ENCODE results near the gene PCSK9.

The PCSK9 gene

DNA sequence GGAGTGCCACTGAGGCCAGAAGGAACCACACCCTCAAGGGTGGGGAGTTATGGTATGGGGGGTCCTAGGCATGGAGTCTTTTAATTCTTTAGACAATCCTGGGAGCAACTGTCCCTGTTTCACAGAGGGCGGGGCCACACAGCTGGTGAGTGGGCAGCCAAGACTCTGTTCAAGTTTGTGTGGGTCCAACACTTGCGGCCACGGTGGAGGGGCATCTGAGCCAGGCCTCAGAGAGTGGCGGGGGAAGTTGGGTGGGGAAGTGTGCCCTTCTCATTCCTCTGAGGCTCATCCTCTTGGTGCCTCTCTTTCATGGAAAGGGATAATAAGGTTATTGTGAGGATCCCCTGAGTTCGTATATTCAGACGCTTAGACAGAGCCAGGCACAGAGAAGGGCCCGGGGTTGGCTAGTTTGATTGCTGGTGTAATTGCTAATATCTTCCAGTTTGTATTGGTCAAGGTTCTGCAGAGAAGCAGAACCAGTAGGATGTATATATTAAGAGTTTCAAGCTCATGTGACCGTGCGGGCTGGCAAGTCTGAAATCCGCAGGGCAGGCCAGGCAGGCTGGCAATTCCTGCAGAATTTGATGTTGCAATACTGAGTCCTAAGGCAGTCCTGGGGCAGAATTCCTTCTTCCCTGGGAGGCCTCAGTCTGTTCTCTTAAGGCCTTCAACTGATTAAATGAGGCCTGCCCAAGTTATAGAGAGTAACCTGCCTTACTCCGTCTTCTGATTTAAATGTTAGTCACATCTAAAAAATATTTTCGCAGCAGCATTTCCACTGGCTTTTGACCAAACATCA, 15.9 kb downstream of the PCSK9 start:
- Histone ChIP-seq H3K4me1 (ENCODE audit: control insufficient read depth, low read depth, low read length) (no peaks in the 10 kb centered on the region), H3K4me3 (ENCODE audit: low read length) (no peak overlapping the region), H3K27ac (ENCODE audit: low read length) (no peak overlapping the region), H3K9ac (ENCODE audit: low read length) (no peak overlapping the region), H3K36me3 (ENCODE audit: control insufficient read depth, low read depth, low read length) (peaks cover 45% of the 10 kb centered on the region), H3K9me3 (ENCODE audit: control insufficient read depth, low read depth, low read length) (no peaks in the 10 kb centered on the region), H3K27me3 (ENCODE audit: control insufficient read depth, insufficient read depth, low read length) (no peaks in the 10 kb centered on the region)

GRCh38 chr1:55055951-55056631, 16.7 kb downstream of the PCSK9 start:
- H3K9ac ChIP-seq (ENCODE audit: low read length), result no peak overlapping the region
- H3K36me3 ChIP-seq (ENCODE audit: control insufficient read depth, low read depth, low read length), result peaks cover 49% of the 10 kb centered on the region
- no peaks in the 10 kb centered on the region for H3K4me1 ChIP-seq (ENCODE audit: control insufficient read depth, low read depth, low read length)
- no peak overlapping the region for H3K4me3 ChIP-seq (ENCODE audit: low read length)
- no peaks in the 10 kb centered on the region for H3K27me3 ChIP-seq (ENCODE audit: control insufficient read depth, insufficient read depth, low read length)
- H3K9me3 ChIP-seq (ENCODE audit: control insufficient read depth, low read depth, low read length), result no peaks in the 10 kb centered on the region
- H3K27ac ChIP-seq (ENCODE audit: low read length), result no peak overlapping the region

DNA sequence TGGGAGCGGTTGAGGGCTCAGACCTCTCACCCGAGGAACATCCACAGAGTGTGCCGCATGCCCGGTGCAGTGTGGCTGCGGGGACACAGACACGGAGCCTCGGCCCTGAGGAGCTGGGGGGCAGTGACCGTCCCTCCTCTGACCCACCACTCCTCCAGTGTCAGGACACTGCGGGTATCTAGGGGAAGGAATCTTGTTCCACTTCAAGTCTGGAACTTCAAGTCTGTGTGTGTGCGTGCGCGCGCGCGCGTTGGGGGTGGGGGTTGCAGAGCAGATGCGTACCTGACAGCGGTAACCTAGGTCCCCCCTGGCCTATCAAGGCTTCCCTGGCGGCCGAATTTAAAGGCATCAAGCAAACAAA, 17.3 kb downstream of the PCSK9 start:
- no peak overlapping the region for H3K4me3 ChIP-seq (ENCODE audit: low read length)
- H3K36me3 ChIP-seq (ENCODE audit: control insufficient read depth, low read depth, low read length), result peaks cover 52% of the 10 kb centered on the region
- no peaks in the 10 kb centered on the region for H3K27me3 ChIP-seq (ENCODE audit: control insufficient read depth, insufficient read depth, low read length)
- H3K4me1 ChIP-seq (ENCODE audit: control insufficient read depth, low read depth, low read length), result no peaks in the 10 kb centered on the region
- no peak overlapping the region for H3K9ac ChIP-seq (ENCODE audit: low read length)
- no peak overlapping the region for H3K27ac ChIP-seq (ENCODE audit: low read length)
- no peaks in the 10 kb centered on the region for H3K9me3 ChIP-seq (ENCODE audit: control insufficient read depth, low read depth, low read length)

DNA sequence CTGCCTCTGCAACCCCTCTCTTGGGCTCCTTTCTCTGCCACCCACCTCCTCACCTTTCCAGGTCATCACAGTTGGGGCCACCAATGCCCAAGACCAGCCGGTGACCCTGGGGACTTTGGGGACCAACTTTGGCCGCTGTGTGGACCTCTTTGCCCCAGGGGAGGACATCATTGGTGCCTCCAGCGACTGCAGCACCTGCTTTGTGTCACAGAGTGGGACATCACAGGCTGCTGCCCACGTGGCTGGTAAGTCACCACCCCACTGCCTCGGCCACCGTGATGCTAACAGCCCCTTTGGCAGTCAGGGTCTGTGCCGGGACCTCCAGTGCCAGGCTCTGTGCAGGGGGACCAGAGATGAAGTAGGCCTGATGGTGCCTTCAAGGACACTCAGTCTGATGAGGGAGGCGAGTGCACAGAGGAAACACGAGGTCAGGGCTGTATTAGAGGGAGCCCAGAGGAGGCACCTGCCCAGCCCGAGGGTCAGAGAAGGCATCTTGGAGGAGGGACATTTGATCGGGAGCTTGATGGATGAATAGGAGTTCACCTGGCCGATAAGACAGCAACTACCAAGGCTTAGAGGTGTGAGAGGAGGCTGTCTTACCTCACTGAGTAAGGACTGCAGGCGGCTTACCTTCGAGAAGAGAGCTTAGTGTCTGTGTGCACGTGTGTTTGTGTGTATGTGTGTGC, 18.1 kb downstream of the PCSK9 start:
- Histone ChIP-seq H3K9ac (ENCODE audit: low read length) (no peak overlapping the region), H3K4me3 (ENCODE audit: low read length) (no peak overlapping the region), H3K27me3 (ENCODE audit: control insufficient read depth, insufficient read depth, low read length) (no peaks in the 10 kb centered on the region), H3K36me3 (ENCODE audit: control insufficient read depth, low read depth, low read length) (peaks cover 51% of the 10 kb centered on the region), H3K27ac (ENCODE audit: low read length) (no peak overlapping the region), H3K4me1 (ENCODE audit: control insufficient read depth, low read depth, low read length) (no peaks in the 10 kb centered on the region), H3K9me3 (ENCODE audit: control insufficient read depth, low read depth, low read length) (no peaks in the 10 kb centered on the region)

- H3K36me3 ChIP-seq (ENCODE audit: control insufficient read depth, low read depth, low read length), result peaks cover 50% of the 10 kb centered on the region
- H3K4me1 ChIP-seq (ENCODE audit: control insufficient read depth, low read depth, low read length), result no peaks in the 10 kb centered on the region
- no peaks in the 10 kb centered on the region for H3K9me3 ChIP-seq (ENCODE audit: control insufficient read depth, low read depth, low read length)
- H3K27me3 ChIP-seq (ENCODE audit: control insufficient read depth, insufficient read depth, low read length), result no peaks in the 10 kb centered on the region
- no peak overlapping the region for H3K4me3 ChIP-seq (ENCODE audit: low read length)
- no peak overlapping the region for H3K27ac ChIP-seq (ENCODE audit: low read length)
- H3K9ac ChIP-seq (ENCODE audit: low read length), result no peak overlapping the region
Observed at GRCh38 chr1:55057956-55058298, 18.6 kb downstream of the PCSK9 start.

DNA sequence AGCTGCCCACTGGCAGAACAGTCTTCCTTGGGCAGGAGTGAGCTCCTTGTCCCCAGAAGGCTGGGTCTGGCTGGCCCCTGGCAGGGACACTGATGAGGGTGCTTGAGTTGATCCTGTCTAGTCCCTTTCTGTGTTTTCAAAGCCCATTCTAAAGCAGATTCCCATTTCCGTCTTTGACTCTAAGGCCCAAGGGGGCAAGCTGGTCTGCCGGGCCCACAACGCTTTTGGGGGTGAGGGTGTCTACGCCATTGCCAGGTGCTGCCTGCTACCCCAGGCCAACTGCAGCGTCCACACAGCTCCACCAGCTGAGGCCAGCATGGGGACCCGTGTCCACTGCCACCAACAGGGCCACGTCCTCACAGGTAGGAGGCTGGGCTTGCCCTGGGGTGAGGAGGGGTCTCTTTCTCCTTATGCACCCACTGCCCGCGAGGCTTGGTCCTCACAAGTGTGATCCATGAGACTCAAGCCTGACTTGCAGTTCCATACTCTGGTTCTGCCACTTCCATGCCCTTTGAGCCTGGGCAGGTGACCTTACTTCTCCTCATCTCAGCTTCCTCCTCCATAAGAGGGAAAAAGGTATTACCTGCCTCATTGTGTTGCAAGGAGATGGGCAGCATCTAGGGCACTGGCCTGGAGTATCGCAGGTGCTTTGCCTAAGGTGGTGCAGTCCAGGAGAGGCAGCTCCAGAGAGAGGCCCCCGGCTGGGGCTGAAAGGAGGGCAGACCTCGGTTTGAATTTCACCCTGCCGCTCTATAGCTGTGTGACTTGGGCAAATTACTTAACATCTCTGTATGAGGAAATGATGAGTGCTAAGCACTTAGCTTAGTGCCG, 20.2 kb downstream of the PCSK9 start:
- no peak overlapping the region for H3K9ac ChIP-seq (ENCODE audit: low read length)
- no peak overlapping the region for H3K4me3 ChIP-seq (ENCODE audit: low read length)
- no peaks in the 10 kb centered on the region for H3K9me3 ChIP-seq (ENCODE audit: control insufficient read depth, low read depth, low read length)
- H3K27ac ChIP-seq (ENCODE audit: low read length), result no peak overlapping the region
- no peaks in the 10 kb centered on the region for H3K27me3 ChIP-seq (ENCODE audit: control insufficient read depth, insufficient read depth, low read length)
- peaks cover 37% of the 10 kb centered on the region for H3K36me3 ChIP-seq (ENCODE audit: control insufficient read depth, low read depth, low read length)
- no peaks in the 10 kb centered on the region for H3K4me1 ChIP-seq (ENCODE audit: control insufficient read depth, low read depth, low read length)

GRCh38 chr1:55060133-55060999, 21.0 kb downstream of the PCSK9 start:
- H3K27ac ChIP-seq (ENCODE audit: low read length), result no peak overlapping the region
- H3K4me3 ChIP-seq (ENCODE audit: low read length), result no peak overlapping the region

DNA sequence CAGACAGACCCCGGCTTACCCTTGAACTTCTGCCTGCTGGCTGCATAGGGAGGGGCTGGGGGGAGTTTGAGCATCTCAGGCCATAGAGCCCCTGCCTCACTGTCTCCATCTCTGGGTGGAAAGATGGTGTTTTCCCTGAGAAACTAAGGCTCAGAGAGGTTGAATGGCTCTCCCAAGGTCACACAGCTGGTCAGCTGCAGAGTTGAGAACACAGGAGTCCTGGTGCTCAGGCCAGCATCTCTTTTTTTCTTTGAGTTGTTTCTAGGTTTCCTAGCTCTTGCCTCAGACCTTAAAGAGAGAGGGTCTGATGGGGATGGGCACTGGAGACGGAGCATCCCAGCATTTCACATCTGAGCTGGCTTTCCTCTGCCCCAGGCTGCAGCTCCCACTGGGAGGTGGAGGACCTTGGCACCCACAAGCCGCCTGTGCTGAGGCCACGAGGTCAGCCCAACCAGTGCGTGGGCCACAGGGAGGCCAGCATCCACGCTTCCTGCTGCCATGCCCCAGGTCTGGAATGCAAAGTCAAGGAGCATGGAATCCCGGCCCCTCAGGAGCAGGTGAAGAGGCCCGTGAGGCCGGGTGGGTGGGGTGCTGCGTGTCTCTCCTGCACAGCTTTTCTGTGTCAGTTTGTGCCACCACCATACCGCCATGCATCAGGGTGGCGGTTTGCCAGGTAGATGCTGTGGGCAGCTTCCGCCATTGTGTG, 21.8 kb downstream of the PCSK9 start:
- Histone ChIP-seq H3K9me3 (ENCODE audit: control insufficient read depth, low read depth, low read length) (no peaks in the 10 kb centered on the region), H3K4me1 (ENCODE audit: control insufficient read depth, low read depth, low read length) (no peaks in the 10 kb centered on the region), H3K36me3 (ENCODE audit: control insufficient read depth, low read depth, low read length) (peaks cover 40% of the 10 kb centered on the region), H3K4me3 (ENCODE audit: low read length) (no peak overlapping the region), H3K9ac (ENCODE audit: low read length) (no peak overlapping the region), H3K27ac (ENCODE audit: low read length) (no peak overlapping the region), H3K27me3 (ENCODE audit: control insufficient read depth, insufficient read depth, low read length) (no peaks in the 10 kb centered on the region)

More at GRCh38 chr1:55060133-55060999, 21.0 kb downstream of the PCSK9 start:
- H3K27me3 ChIP-seq (ENCODE audit: control insufficient read depth, insufficient read depth, low read length), result no peaks in the 10 kb centered on the region
- H3K4me1 ChIP-seq (ENCODE audit: control insufficient read depth, low read depth, low read length), result no peaks in the 10 kb centered on the region
- no peak overlapping the region for H3K9ac ChIP-seq (ENCODE audit: low read length)
- no peaks in the 10 kb centered on the region for H3K9me3 ChIP-seq (ENCODE audit: control insufficient read depth, low read depth, low read length)
- H3K36me3 ChIP-seq (ENCODE audit: control insufficient read depth, low read depth, low read length), result peaks cover 36% of the 10 kb centered on the region

DNA sequence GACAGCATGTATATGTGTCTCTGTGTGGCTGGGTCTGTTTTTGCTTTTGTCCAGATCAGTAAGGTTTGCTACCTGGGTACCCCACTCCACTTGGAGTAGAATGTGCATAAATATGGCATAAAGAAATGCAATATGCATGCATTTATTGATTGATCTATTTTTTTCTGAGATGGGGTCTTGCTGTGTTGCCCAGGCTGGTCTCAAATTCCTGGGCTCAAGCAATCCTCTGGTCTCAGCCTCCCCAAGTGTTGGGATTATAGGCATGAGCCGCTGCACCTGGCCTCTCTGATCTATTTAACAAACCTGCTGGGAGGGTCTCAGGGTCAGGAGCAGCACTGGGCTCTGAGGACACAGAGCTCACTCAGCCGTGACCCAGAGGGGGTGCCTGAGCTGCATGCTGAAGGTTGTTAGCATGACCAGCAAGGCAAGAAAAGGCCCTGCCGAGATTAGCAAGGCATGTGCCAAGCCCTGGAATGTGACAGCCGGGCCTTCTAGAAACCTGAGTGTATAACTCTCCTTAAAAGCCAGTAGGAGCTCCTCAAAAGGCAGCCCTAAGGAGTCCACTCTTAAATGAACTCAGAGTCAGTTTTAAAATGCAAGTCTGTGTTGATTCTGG, 22.5 kb downstream of the PCSK9 start:
- Histone ChIP-seq H3K9ac (ENCODE audit: low read length) (no peak overlapping the region), H3K4me3 (ENCODE audit: low read length) (no peak overlapping the region), H3K4me1 (ENCODE audit: control insufficient read depth, low read depth, low read length) (no peaks in the 10 kb centered on the region), H3K27me3 (ENCODE audit: control insufficient read depth, insufficient read depth, low read length) (no peaks in the 10 kb centered on the region), H3K36me3 (ENCODE audit: control insufficient read depth, low read depth, low read length) (peaks cover 41% of the 10 kb centered on the region), H3K27ac (ENCODE audit: low read length) (no peak overlapping the region), H3K9me3 (ENCODE audit: control insufficient read depth, low read depth, low read length) (no peaks in the 10 kb centered on the region)

Measured in iPS-18a (cell line).